Neural progenitor cell (in vitro differentiated cells): ENCODE measurements around the gene ZAP70.

Experiments
- CTCF ChIP-seq: fragments of 200-600 bp; sonication (generic); IDR thresholded peaks from 2 replicates; pipeline ENCODE4 v1.5.1; 2017; ENCODE audit warnings: antibody characterized with exemption, mild to moderate bottlenecking
- EZH2phosphoT487 ChIP-seq: fragments of 200-600 bp; sonication (generic); IDR thresholded peaks from 2 replicates; pipeline ENCODE4 v1.6.1; 2017; ENCODE audit warnings: antibody characterized with exemption

DNA sequence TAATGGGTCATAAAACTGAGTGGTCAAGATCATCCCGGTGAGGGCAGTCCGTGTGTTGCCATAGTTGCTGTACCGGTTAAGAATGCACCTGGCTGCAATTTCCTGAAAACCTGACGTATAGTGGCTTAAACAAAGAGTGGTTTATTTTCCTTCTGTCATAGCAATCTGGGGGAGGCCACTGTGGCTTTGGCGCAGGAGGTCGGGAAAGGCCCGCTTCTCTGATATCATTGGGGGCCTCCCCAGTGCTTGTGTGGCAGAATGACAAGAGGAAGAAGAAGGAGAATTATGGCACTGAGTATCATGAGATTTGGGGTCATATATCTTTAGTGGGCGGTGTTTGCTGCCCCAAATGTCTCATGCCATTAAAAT lies 39.5 kb upstream of the ZAP70 start:
- TF ChIP-seq CTCF (no peak), EZH2phosphoT487 (no peak)
